GM19351 (cell line): ENCODE results near the gene EPHA8.

Experiments
- ATAC-seq: cut with Tn5 transposase; IDR thresholded peaks from one replicate; pipeline ENCODE4 v1.9.1; 2021; ENCODE audit warnings: mild to moderate bottlenecking, moderate library complexity; ENCODE audit not compliant: unreplicated experiment

EPHA8 gene

DNA sequence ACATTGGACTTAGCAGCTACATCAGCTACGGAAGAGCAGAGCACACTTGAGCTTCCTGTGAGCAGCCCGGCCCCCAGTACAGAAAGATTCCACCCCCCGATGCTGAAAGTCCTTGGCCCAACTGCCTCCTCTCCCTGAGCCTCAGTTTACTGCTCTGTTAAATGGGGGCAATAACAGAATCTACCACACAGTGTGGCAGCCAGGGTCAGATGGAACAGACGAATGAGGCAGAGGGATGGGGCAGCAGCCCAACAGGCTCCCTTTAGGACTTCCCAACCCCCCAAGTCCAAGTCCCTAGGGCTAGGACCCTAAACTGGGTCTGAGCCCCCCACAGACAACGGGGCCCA lies 50.3 kb downstream of the EPHA8 start:
- ATAC-seq: no peak

DNA sequence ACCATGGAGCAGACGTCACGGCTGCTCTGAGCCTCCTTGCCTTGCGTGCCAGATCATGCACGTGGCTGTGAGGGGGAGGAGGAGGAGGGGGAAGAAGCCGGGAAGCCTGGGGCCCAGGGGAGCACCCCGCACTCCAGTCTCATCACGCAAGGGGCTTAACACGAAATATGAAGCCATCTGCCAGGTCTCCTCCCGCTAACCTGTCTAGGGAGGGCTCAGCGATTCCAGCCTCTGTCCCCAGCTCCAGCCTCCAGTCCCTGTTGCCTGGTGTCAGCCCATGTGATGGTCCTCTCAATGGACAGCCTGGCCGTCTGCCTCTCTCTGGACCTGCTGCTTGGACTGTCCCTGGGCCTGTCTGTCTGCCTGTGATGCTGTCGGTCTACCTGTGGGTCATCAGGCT lies 50.7 kb downstream of the EPHA8 start:
- ATAC-seq: no peak

DNA sequence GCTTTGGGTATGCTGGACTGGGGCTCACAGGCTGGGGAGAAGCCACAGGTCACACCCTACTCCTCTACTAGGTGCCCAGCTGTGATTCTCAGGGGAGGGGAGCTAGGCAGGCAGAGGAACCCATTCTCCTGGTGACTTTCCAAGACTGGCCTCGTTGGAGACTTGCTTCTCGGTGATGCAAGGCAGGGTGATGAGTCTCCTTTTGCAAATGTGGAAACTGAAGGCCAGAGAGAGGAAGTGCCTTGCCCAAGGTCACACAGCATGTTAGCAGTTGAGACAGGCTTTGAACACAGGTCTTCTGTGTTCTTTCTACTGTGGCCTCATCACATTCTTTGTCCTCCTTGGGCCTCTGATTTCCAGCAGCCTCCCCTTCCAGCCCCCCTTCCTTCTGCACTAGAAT lies 52.6 kb downstream of the EPHA8 start:
- no peak for ATAC-seq

DNA sequence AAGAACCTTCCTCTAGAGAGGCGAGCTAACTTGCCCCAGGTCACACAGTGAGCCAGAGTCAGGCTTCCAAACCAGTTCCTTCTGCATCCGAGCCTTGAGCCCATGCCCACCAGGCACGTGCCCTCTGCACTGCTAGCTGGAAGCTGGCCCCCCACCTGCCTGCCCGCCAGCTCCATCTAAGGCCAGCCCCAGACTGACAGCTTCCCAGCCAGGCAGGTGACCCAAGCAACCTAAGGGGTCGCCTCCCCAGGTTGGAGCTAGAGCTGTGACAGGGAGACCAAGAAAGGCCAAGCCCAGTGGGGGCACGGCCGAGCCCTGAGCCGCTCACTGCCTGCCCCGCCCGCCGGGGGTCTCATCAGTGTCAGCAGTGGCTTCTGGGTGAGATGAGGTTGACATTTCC lies 53.3 kb downstream of the EPHA8 start:
- ATAC-seq: no peak

DNA sequence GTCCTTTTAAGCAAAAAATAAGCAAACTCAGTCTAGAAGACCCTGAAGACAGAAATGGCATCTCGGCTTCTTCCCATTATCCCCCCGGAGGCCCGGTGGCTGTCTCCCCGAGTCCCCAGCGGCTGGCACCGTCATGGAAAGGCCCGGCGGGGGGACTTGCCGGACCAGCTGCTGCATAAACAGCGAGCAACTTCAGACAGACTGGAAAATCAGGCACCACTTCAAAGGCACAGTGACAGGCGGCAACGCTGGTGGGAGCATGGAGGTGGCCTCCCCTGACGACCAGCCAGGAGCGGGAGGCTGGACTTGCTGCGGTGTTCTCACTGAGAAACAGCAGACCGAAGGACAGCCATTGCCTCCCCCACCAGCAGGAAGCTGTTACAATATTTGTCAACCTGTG lies 54.8 kb downstream of the EPHA8 start:
- ATAC-seq: no peak

DNA sequence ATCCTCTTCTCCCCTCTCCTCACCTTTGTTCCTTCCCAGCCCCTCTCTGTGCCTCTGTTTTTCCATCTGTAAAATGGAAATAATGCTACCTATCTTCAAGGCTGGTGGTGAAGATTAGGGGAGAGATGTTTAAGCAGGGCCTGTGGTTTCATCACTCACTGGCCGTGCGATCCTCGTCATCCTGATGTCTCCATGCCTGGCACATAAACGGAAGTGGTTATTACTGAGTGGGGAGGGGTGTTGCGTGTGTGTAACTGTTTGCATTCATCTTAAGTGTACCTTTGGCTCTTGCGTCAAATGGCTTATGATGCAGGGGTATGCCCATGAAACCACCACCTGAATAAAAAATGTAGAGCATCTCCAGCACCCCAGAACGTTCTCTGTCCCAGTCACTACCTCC lies 56.0 kb downstream of the EPHA8 start:
- no peak for ATAC-seq

DNA sequence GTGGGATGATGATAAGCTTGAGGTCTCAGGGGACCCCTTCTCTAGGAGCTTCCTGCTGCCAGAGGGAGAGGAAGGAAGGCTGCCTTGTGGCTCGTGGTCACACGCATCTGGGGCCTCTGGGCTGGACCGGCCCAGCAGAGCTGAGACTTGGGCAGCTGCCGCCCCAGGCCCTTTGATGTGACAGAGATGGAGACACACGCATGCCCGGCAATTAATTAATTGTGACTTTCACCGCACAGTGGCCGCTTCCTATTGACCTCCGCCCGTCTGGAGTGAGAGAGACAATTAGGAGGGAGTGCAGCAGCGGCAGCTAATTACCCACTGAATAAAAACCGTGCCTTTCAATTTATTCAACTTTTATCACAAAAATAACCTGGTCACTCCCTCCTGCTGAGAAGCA lies 56.5 kb downstream of the EPHA8 start:
- ATAC-seq: no peak

DNA sequence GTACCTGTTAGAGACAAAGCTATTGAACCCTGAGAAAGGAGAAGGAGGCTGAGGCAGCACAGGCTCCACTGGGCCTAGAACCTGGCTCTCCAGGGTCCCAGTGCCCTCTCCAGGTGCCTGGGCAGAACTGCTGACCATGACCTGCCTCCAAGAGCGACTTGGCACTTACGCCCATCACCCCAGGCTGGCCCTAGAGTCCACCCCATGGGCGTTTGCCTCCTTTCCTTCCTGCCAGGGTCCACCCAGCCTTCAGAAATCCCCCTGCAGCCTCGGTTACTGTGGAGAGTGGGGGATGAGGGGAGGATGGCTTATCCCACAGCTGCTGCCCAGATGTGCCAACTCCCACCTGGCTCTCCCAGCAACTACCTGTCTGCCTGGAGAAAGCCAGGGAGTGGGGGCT lies 58.5 kb downstream of the EPHA8 start:
- no peak for ATAC-seq

DNA sequence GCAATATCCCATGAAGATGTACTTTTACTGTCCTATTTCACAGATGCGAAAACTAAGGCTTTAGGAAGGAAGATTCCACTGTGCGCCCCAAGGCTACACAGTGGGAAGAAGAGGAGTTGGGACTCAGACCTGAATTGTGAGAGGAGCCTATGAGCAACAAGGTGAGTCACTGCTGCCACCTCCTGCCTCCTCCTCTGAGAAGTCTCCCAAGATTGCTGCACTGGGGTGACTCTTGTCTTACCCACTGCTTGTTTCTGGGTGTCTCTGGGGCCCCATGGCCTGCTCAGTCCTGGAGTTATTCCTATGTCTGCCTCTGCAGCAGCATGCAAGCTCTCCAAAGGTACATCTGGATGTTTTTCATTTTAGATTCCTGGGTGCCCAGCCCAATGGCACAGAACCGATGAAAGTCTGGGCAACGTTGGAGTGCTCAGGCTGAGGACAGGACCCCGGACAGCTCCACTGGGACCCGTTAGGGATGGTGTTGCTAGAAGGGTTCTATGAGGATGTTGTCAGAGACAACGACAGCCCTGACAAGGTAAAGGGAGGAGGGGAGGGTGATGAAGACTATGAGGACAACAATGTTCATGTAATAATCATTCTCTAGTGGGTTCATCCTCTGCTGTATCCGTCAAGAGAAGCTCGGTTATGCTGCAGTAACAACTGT lies 62.1 kb downstream of the EPHA8 start:
- no peak for ATAC-seq

DNA sequence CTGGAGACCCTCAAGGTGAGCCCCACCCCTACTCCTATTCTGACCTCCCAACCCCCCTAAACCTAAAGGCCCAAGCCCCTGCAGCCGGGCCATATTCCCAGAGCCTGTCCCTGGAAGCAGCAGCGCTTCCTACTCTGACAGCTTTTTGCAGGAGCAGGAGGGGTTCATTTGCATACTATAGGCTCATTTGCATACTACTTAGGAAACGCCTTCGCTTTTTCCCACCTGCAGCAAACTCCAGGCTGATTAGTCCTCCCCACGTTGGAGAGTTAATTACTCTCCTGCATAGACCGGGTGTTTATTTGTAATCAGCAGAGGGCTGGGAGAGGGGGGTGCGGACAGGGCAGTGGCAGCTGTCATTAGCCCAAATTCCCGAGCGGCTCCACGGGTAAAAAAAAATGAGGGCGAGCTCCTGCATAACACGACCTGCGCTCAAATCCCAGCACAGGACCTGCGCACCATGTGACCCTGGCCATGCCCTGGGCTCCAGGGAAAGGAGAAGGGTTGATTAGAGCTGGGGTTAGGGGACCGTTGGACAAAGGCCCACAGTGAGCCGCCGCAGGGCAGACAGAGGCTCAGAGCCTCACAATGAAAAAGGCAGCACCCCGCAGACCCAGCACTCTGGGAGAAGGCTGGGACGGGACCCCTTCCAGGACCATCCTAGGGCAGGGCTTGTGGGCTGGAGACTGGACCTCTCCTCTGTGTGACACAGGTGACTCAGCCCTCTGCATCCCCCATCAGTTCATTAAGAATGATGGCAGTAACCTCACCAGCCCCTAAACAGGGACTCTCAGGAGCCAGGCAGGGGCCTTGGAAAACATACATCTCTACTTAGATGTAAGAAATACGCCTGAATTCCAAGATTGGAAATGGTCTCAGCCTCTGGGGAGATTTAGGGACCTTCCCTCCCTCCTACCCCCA lies 63.2 kb downstream of the EPHA8 start:
- ATAC-seq: no peak

DNA sequence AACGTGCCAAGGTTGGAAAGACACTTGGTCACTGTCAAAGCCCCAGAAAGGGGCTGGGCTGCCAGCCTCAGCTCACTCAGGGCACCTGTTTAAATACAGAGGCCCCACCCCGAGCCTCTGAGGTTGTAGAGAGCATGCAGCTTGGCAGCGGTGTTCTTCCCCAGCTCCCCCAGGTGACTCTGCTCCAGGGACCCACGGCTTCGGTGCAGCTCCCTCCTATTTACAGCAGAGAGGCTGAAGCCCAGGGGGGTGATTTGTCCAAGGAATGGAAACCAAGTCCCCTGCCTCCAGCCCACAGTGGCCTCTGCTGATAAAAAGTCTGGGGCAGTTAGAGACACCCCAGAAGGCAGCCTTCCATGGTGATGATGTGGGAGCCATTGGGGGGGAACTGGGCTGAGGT lies 64.0 kb downstream of the EPHA8 start:
- no peak for ATAC-seq

DNA sequence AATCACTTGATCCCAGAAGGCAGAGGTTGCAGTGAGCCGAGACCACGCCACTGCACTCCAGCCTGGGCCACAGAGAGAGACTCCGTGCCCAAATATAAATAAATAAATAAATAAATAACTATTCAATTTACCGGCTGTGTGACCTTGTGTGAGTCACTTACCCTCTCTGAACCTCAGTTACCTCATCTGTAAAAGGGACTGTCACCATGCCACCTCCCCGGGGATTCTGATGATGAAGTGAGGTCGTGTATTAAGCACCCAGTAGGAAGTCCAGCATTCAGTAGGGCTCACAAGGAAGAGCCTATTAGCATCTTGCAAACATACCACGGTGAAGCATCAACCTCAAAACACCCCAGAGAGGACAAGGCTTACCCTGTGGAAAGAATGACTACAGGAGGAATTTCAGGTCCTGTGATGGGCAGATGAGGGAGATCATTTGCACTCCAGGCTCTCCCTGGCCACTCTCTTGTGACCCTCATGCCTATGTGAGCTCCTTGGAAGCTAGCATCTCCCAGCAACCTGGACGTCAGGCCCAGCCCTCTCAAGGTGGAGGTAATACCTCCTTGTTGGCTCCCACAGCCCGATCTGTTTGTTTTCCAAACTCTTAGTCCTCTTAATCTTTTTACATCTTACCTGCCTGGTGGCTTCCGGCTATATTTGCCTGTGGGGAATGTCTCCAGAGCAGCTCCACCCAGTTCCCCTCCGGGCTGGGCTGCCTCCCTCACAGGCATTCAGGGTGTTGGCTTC lies 65.6 kb downstream of the EPHA8 start:
- ATAC-seq: no peak

DNA sequence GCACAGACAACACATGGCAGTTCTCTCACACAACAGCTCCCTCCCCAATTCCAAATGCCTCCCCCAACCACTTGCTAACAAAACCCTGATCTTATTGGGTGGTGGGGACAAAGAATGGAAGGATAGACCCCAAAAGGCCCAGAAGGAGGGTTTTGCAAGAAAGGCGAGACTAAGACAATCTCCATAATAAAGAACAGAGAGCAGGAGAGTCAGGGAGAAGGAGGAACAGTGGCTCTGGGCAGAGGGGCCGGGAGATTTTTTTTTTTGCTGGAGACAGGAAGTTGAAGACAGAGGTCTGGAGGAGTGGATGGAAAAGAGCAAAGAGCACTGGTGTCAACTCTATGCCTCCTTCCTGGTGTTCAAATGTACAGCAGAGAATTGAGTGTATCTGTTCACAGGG lies 66.6 kb downstream of the EPHA8 start:
- no peak for ATAC-seq

DNA sequence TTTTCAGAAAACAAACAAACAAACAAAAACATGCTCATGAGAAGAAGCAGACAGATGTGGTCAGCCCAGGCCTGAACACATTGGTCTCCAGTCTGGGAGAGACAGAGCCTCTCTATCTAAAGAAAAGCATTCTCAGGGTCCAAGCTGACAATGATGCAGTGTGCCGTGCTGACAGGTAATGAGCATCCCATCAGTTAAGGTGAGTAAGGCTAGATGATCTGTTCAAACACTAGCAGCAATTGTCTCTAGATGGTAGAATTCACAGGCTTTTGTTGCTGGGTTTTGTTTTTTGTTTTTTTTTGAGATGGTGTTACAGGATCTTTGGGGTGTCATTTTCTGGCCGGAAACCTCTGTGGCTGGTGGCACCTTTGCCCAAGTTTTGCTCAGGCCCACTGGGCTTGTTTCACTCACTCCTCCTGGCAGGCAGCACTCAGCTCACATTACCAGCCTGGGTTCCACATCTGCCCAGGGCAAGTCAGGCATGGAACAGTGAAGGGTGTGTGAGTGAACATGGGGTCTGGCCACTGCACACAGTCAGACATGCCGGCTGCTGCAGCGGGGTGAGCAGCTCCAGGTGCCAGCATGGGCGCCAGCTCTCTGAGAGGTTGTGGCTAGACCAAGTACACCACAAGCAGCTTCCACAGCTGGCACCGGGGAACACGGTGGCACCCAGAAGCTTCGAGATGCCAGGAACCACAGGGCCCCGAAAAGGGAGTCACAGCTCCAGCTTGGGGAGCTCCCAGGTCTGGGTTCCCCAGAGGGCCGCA lies 70.6 kb downstream of the EPHA8 start:
- ATAC-seq: no peak

DNA sequence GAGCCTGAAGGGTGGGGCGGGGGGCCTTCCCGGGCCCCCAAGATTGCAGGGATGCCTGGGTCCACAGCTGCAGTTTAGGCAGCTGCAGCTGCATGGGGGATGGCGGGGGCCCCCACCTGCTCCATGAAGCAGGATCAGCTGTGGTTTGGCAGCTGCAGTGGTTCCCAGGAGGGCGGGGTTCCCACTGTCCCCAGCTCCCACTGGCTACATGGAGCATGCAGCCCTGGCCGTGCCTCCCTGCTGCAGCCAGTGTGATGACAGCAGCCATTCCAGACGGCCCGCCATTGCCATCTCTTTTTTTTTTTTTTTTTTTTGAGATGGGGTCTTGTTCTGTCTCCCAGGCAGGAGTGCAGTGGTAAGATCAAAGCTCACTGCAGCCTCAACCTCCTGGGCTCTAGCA lies 72.1 kb downstream of the EPHA8 start:
- no peak for ATAC-seq

DNA sequence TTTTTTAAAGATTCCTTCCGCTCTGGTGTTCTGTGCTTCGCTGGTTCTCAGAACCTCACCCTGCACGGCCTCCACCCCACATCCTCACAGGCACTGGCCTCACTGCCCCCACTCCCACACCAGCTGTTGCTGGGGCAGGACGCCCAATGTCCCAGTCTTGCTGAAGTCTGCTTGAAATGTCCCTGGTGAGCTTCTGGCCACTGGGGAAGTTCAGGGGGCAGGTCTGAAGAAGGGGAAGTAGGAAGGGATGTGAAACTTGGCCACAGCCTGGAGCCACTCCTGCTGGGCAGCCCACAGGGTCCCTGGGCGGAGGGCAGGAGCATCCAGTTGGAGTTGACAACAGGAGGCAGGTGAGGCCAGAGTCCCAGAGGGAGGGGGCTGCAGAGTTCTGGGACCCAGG lies 73.1 kb downstream of the EPHA8 start, which contains the start of gene C1QA:
Gene C1QA (plus strand): TSS at position 276 of the 400 bp plus-strand sequence. CDS start 989 bp downstream, outside the sequence.
- ATAC-seq: no peak

DNA sequence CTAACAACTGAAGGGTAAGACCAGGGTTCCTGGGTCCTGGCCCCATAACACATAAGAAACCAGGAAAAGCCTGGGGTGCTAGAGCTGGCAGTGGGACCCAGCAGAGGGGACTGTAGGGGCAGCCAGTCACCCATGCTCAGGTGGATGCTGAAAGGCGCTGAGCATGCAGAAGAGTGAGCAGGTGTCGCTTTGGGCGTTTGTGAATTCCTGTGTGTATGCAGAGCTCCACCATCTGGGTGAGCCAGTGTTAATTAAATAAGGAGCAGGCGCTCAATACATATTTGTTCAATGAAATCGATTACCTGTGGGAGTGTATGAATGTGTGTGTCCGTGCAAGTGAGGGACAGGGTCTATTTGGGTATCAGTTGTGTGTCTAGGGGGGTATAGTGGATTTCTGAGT lies 73.6 kb downstream of the EPHA8 start:
- no peak for ATAC-seq

DNA sequence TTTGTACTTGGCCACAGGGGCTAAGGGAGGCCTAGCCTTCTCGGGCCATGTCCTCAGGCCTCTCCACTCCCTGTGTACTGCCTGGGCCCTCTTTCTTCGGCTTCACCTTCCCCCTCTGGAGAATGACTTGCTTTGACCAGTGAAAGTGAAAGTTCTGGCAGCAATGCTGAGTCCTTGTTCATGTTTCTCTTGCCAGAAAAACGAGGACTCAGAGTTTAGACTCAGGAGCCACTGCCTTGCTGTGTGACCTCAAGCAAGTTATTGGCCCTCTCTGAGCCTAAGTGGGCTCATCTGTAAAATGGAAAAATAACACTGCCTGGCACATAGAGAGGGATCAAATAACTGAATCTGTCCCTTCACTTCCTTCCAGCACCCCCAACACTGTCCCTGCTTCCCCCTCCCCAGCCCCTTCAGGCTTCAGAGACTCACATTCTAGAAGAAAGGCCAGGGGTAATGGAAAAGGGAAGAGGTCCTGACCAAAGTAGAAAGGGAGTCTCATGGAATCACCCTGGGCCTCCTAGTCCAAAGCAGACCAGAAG lies 74.7 kb downstream of the EPHA8 start:
- ATAC-seq: no peak

DNA sequence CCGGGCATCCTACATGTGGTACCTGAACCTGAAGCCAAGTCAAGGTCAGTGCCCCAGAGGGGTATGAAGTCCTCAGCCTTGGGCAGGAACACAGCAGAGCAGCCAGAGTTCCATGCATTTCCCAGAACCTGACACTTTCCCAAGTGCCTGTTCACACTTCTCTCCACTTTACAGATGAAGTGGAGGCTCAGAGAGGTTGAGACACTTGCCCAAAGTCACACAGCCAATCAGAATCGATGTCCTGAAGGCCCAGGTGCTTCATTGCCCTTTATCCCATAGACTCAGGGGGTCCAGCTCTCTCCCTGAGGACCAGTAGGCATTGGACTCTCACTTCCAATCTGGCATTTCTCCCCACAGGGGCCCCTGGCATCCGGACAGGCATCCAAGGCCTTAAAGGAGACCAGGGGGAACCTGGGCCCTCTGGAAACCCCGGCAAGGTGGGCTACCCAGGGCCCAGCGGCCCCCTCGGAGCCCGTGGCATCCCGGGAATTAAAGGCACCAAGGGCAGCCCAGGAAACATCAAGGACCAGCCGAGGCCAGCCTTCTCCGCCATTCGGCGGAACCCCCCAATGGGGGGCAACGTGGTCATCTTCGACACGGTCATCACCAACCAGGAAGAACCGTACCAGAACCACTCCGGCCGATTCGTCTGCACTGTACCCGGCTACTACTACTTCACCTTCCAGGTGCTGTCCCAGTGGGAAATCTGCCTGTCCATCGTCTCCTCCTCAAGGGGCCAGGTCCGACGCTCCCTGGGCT lies 75.4 kb downstream of the EPHA8 start:
- no peak for ATAC-seq

DNA sequence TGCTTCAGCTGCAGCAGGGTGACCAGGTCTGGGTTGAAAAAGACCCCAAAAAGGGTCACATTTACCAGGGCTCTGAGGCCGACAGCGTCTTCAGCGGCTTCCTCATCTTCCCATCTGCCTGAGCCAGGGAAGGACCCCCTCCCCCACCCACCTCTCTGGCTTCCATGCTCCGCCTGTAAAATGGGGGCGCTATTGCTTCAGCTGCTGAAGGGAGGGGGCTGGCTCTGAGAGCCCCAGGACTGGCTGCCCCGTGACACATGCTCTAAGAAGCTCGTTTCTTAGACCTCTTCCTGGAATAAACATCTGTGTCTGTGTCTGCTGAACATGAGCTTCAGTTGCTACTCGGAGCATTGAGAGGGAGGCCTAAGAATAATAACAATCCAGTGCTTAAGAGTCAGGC lies 76.0 kb downstream of the EPHA8 start:
- ATAC-seq: no peak
